Type B pancreatic cell (in vitro differentiated cells): ENCODE results near the gene MARCHF3. TPM values are rescaled to one million over a fixed set of nuclear protein-coding genes. Genes with fewer than 3 reads are reported as not detected.

Experiments
- DNase-seq: peaks from one replicate; pipeline ENCODE4 v3.0.0; 2021; ENCODE audit warnings: mixed read lengths; ENCODE audit not compliant: unreplicated experiment; ENCODE audit errors: extremely low spot score
- H3K27ac Mint-ChIP-seq: 2 replicates; pipeline ENCODE4 v1.8.0; 2021; ENCODE audit warnings: mild to moderate bottlenecking, mixed read lengths
- H3K27me3 Mint-ChIP-seq: 2 replicates; pipeline ENCODE4 v1.8.0; 2021; ENCODE audit warnings: mixed read lengths
- H3K36me3 Mint-ChIP-seq: 2 replicates; pipeline ENCODE4 v1.8.0; 2021; ENCODE audit warnings: mixed read lengths
- H3K4me1 Mint-ChIP-seq: one replicate; pipeline ENCODE4 v1.8.0; 2021; ENCODE audit warnings: mixed read lengths; ENCODE audit not compliant: unreplicated experiment
- H3K4me3 Mint-ChIP-seq: 2 replicates; pipeline ENCODE4 v1.8.0; 2021; ENCODE audit warnings: mild to moderate bottlenecking, mixed read lengths
- H3K9me3 Mint-ChIP-seq: 2 replicates; pipeline ENCODE4 v1.8.0; 2021; ENCODE audit warnings: mixed read lengths
- total RNA-seq: library from RNA; stranded (reverse); gene quantifications from 2 replicates; pipeline ENCODE4 v1.2.1, GENCODE V29; 2021; ENCODE audit warnings: low replicate concordance
- TF ChIP-seq, protein P1 (sequence below): fragments of 200-600 bp; sonication (generic); conservative IDR thresholded peaks from 2 replicates; pipeline ENCODE4 v1.5.0; 2021; ENCODE audit warnings: antibody characterized with exemption, mild to moderate bottlenecking

Gene MARCHF3
- total RNA-seq, 1 donor from 2014 or later: 5.9 TPM

DNA sequence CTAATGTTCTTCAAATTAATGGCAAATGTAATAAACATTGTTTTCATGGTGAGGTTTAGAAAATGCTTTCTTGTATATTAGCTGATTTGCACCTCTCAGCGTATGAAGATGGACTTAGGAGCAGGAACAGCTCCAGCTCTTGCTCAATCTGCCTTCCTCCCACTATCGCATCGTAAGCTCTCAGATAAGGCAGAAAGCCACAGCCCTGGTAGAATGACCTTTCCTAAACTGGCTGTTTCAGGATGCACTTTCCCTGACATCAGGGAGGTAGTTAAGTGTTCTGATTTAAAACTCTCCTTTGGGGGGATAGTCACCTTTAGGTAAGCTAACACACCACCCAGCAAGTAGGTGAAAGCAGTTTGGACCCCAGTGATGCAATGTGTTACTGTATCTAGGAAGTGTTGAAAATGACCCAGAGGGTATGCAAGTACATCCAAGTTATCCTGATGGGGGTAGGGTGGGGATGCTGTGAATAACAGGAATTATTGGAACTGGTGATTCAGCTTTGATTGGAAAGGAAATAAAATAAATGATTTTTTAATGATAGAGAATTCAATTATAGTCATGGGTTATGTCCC lies 181.2 kb downstream of the MARCHF3 start:
- H3K4me3 Mint-ChIP-seq: no peak overlapping the region
- no peaks in the 10 kb centered on the region for H3K27me3 Mint-ChIP-seq
- TF ChIP-seq, protein P1, sequence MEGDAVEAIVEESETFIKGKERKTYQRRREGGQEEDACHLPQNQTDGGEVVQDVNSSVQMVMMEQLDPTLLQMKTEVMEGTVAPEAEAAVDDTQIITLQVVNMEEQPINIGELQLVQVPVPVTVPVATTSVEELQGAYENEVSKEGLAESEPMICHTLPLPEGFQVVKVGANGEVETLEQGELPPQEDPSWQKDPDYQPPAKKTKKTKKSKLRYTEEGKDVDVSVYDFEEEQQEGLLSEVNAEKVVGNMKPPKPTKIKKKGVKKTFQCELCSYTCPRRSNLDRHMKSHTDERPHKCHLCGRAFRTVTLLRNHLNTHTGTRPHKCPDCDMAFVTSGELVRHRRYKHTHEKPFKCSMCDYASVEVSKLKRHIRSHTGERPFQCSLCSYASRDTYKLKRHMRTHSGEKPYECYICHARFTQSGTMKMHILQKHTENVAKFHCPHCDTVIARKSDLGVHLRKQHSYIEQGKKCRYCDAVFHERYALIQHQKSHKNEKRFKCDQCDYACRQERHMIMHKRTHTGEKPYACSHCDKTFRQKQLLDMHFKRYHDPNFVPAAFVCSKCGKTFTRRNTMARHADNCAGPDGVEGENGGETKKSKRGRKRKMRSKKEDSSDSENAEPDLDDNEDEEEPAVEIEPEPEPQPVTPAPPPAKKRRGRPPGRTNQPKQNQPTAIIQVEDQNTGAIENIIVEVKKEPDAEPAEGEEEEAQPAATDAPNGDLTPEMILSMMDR: no peak
- peaks cover 5% of the 10 kb centered on the region for H3K9me3 Mint-ChIP-seq
- peaks cover 54% of the 10 kb centered on the region for H3K4me1 Mint-ChIP-seq
- no peak overlapping the region for H3K27ac Mint-ChIP-seq
- peaks cover 3% of the 10 kb centered on the region for H3K36me3 Mint-ChIP-seq
- DNase-seq: no peak

DNA sequence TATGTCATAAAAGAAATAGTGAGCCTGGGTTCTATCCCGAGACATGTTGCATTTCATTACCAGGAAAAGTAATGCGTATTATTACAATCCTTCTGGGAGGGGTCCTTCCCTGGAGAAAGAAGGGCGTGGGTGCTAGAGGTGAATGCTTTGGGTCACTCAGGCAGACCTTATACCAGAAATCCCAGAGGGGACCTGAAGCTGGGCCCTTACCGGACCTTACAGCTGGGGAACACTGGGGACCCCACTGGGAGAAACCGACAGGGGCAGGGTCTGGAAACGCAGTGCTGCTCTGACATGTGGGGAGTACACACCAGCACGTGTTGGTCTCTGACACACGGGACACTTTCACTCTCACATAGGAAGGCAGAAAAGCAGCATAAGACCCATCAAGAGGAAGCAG lies 182.1 kb downstream of the MARCHF3 start:
- Mint-ChIP-seq H3K9me3 (no peaks in the 10 kb centered on the region), H3K4me3 (no peak overlapping the region), H3K27me3 (peaks cover 7% of the 10 kb centered on the region), H3K4me1 (peaks cover 54% of the 10 kb centered on the region), H3K36me3 (no peaks in the 10 kb centered on the region), H3K27ac (no peak overlapping the region)
- DNase-seq: no peak
- TF ChIP-seq, protein P1: no peak

DNA sequence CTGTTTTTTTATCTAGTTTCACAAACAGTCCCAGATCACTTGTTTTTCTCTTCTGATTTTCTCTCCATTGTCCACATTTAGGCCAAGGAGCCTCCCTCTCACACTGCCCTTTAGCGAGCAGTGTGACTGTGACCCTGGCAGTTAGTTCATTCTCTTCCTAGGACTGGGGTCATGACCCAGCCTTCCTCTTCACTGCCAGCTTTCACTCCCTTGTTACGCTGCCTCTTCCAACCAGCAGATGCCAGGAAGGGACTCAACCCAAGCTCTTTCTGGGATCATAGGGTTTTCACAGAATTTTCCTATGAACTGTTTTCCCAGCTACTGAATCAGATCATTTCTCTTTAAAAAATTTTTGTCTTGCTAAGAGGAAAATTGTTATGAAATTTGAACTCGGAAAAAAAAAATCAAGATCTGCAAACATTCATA lies 182.5 kb downstream of the MARCHF3 start:
- Mint-ChIP-seq H3K27me3 (peaks cover 8% of the 10 kb centered on the region), H3K9me3 (no peaks in the 10 kb centered on the region), H3K36me3 (no peaks in the 10 kb centered on the region), H3K27ac (peak overlapping the region; percentile 25), H3K4me3 (peak overlapping the region; percentile 26), H3K4me1 (peaks cover 54% of the 10 kb centered on the region)
- no peak for DNase-seq
- TF ChIP-seq, protein P1: no peak

DNA sequence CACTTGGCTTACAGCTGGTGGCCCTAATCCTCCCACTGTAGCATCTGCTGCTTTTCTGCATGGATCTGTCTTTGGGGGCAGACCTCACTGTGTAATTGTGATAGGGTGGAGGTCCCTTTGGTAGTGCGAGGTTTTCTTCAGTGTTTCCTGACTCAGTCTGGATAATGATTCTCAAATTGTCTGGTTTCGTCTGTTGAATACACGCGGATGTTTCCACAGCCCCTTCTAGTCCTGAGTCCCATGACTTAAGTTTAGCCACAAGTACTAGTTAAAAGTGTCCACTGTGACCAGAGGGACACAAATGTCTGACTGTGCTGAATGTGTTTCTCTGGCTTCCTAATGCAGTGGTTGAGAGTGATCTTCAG lies 182.9 kb downstream of the MARCHF3 start:
- DNase-seq: no peak
- Mint-ChIP-seq H3K4me3 (peak overlapping the region; percentile 26), H3K27ac (peak overlapping the region; percentile 25), H3K27me3 (peaks cover 8% of the 10 kb centered on the region), H3K36me3 (no peaks in the 10 kb centered on the region), H3K4me1 (peaks cover 54% of the 10 kb centered on the region), H3K9me3 (no peaks in the 10 kb centered on the region)
- TF ChIP-seq, protein P1: no peak

DNA sequence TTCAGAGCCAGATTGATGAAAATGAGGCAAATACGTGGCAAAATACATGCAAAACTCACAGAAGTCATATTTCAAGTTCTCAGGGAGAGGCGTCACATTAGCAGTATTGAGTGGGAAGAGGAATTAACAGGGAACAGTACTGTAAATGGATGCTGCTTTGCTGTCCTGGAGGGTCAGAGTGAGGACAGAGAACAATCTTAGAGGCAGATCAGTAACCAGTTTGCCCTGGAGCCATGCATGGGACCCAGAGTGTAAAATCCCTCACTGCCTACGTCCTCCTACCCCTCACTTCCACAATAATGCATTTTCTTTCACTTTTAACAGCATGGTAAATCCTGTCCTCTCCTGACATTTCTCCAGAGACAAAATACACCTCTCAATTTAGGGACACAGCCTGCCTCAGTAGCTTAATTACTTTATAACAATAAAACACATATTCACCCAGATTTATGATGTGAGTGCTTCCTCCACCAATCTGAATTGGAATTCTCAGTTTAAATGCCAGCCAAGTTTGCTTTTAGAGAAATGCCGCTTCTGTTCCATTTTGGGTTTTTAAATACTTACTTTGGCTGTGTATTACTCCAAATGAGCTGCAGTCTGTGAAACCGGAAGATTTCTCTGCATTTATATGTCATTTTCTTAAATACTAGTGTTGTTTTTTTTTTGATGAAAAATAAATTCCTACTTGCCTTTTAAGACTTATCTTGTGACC lies 183.5 kb downstream of the MARCHF3 start:
- Mint-ChIP-seq H3K9me3 (no peaks in the 10 kb centered on the region), H3K4me1 (peaks cover 54% of the 10 kb centered on the region), H3K27me3 (peaks cover 11% of the 10 kb centered on the region), H3K4me3 (peak overlapping the region; percentile 0), H3K36me3 (peaks cover under 1% of the 10 kb centered on the region), H3K27ac (peak overlapping the region; percentile 25)
- no peak for DNase-seq
- TF ChIP-seq, protein P1: no peak
